HuH-7 (cell line): ENCODE results near the gene RETN.

Experiments
- DNase-seq: peaks from one replicate; pipeline ENCODE4 v3.0.0; 2011; ENCODE audit warnings: low spot score

Gene RETN

GRCh38 chr19:7706188-7706954 is 37.5 kb downstream of the RETN start:
- no peak for DNase-seq

DNA sequence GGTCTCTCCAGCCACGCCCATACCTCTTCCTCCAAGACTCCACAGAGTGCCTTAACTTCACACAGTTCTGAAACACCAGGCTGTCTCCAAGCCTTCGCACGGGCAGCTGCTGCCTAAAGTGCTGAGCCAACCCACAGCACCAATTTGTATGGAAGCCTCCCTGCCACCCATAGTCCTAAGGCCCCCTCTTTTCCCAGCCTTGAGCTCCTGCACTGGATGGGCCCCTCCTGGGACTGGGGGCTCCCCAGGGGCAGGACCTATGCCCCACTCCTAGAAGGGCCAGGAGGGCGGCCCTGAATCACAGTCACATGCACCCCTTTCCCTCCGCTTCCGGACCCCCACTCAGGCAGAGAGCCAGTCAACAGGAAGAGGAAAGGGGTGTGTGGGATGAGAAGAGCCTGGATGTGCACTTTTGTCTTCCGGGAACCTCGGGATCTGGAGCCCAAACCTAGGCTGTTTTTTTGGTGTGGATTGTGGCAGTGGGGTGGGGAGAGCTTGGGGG is 38.2 kb downstream of the RETN start:
- no peak for DNase-seq

DNA sequence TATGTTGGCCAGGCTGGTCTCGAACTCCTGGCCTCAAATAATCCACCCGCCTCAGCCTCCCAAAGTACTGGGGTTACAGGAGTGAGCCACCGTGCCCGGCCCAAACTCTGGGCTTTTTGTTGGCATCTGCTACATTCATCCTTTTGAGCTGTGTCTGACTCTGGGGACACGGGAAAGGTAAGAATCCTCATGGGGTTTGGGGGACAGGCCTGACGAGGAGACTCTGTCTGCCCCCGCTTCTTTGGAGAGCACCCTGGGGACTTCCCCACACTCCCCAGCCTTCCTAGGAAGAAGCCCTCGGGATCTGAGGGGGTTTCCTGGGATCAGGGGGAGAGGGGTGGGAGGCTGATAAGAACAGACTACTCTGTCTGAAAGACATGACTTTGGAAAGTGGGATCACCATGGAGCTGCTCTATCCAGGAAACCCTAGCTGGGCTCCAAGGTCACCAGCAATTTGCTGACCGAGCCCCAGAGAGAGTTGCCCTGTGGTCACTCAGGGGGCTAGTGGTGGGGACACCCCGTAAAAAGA is 41.1 kb downstream of the RETN start:
- no peak for DNase-seq

DNA sequence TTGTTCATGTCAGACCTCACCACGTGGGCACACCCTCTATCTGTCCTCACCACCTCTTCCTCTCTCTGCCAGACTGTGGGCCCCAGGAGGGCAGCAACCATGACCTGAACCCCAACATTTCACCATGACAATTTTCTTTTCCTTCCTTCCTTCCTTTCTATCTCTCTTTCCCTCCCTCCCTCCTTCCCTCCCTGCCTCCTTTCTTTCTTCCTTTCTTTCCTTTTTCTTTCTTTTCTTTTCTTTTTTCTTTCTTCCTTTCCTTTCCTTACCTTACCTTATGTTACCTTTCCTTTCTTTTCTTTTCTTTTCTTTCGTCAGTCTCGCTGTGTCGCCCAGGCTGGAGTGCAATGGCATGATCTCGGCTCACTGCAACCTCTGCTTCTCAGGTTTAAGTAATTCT is 41.8 kb downstream of the RETN start:
- no peak for DNase-seq

GRCh38 chr19:7715671-7716070 is 46.8 kb downstream of the RETN start:
- DNase-seq, result no peak

GRCh38 chr19:7716762-7717161 is 47.9 kb downstream of the RETN start:
- no peak for DNase-seq

DNA sequence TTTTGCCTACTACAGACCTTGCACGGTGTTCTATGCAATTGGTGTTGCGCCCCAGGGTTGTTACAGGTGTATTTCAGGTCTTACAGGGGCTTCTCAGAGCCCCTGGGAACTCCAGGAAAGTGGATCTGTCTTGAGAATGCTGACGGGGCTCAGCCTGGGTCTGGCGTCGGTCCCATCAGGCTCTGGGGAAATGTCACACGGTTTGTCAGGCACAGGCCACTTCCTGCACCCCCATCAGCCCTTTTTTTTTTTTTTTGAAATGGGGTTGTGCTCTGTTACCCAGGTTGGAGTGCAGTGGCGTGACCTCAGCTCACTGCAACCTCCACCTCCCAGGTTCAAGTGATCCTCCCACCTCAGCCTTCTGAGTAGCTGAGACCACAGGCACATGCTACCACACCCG is 49.8 kb downstream of the RETN start:
- DNase-seq, result no peak
